Measurements from ENCODE around the gene MYD88. TPM values are rescaled to one million over a fixed set of nuclear protein-coding genes. Genes with fewer than 3 reads are reported as not detected.
A peak's percentile ranks its signal among the peaks of the same experiment; 100 is the strongest.

Gene MYD88
- total RNA-seq, 1 donor from 2014 or later: 25.0 TPM

- DNase-seq (ENCODE audit: low spot score) (no peak), ATAC-seq (no peak)
- intact Hi-C loops (cut with DNase I): loop anchor here (10.0 kb wide), 1 partner anchor 374 kb away; no protein-coding TSS in a partner anchor
These were observed 27.3 kb upstream of the MYD88 start for GRCh38 chr3:38111201-38111600.

GRCh38 chr3:38111696-38112377 lies 26.6 kb upstream of the MYD88 start:
- no peak for ATAC-seq
- intact Hi-C loops (cut with DNase I): loop anchor here (10.0 kb wide), 1 partner anchor 373 kb away; no protein-coding TSS in a partner anchor
- DNase-seq (ENCODE audit: low spot score): no peak

DNA sequence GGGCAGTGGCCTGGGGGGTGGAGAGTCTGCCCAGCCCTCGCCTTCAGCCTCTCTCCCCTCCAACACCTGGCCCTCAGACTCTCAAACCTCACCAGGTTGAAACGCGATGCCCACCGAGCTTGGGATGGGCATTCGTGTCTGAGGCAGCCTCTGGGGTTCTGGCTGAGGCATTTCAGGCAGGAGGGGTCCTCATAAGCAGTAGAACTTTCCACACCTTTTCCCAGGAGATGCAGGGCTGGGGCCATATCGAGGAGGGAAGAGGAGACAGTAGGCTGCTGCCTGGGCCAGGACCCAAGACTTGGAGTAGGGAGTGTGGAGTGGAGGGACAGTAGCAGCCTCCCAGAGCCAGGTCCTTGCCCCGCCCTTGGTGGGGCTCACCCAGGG lies 26.1 kb upstream of the MYD88 start:
- ATAC-seq: no peak
- no peak for DNase-seq (ENCODE audit: low spot score)
- intact Hi-C loops (cut with DNase I): loop anchor here (10.0 kb wide), 1 partner anchor 372 kb away; no protein-coding TSS in a partner anchor

GRCh38 chr3:38114052-38114874 lies 24.2 kb upstream of the MYD88 start:
- ATAC-seq: no peak
- intact Hi-C loops (cut with DNase I): loop anchor here (10.0 kb wide), 1 partner anchor 371 kb away; no protein-coding TSS in a partner anchor
- peak; percentile 47 for DNase-seq (ENCODE audit: low spot score)

- DNase-seq (ENCODE audit: low spot score) (peak; percentile 36), ATAC-seq (no peak)
- intact Hi-C loops (cut with DNase I): loop anchor here (10.0 kb wide), 1 partner anchor 370 kb away; no protein-coding TSS in a partner anchor
These were observed 23.4 kb upstream of the MYD88 start for GRCh38 chr3:38114875-38115644.

GRCh38 chr3:38115645-38116427 lies 22.6 kb upstream of the MYD88 start:
- DNase-seq (ENCODE audit: low spot score) (peak; percentile 22), ATAC-seq (no peak)

DNA sequence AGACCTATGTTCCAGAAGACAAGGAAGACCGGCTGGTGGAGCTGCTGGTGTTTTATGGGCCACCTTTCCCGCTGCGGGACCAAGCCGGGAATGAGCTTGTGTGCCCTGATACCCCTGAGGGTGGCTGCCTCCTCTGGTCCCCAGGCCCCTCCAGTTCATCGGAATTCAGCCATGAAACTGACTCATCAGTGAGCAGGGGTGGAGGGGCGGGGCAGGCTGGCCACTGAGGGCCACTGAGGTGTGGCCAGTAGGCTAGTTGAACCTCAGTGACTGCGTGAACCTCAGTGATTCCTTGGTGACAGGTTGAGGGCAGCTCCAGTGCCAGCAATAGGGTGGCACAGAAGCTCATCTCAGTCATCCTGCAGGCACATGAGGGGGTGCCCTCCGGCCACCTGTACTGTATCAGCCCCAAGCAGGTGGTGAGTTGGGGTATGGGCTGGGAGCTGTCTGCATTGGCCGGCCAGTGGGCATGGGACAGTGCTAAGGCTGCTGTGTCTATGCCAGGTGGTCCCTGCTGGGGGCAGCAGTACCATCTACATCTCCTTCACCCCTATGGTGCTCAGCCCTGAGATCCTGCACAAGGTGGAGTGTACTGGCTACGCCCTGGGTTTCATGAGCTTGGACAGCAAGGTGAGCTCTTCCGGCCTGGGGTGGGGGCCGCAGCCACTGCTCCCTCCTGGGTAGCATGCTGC lies 21.8 kb upstream of the MYD88 start:
- ATAC-seq (no peak), DNase-seq (ENCODE audit: low spot score) (peak; percentile 46)
- intact Hi-C loops (cut with DNase I): loop anchor here (10.0 kb wide), 1 partner anchor 368 kb away; no protein-coding TSS in a partner anchor

More at GRCh38 chr3:38115645-38116427, 22.6 kb upstream of the MYD88 start:
- intact Hi-C loops (cut with DNase I): loop anchor here (10.0 kb wide), 1 partner anchor 369 kb away; no protein-coding TSS in a partner anchor

- intact Hi-C loops (cut with DNase I): loop anchor here (10.0 kb wide), 1 partner anchor 368 kb away; no protein-coding TSS in a partner anchor
- DNase-seq (ENCODE audit: low spot score): no peak
- peak; percentile 56 for ATAC-seq
These were observed 21.2 kb upstream of the MYD88 start for GRCh38 chr3:38117163-38117716.

GRCh38 chr3:38117748-38118420 lies 20.6 kb upstream of the MYD88 start:
- peak; percentile 64 for ATAC-seq
- intact Hi-C loops (cut with DNase I): loop anchor here (10.0 kb wide), 1 partner anchor 367 kb away; no protein-coding TSS in a partner anchor
- peak; percentile 75 for DNase-seq (ENCODE audit: low spot score)

DNA sequence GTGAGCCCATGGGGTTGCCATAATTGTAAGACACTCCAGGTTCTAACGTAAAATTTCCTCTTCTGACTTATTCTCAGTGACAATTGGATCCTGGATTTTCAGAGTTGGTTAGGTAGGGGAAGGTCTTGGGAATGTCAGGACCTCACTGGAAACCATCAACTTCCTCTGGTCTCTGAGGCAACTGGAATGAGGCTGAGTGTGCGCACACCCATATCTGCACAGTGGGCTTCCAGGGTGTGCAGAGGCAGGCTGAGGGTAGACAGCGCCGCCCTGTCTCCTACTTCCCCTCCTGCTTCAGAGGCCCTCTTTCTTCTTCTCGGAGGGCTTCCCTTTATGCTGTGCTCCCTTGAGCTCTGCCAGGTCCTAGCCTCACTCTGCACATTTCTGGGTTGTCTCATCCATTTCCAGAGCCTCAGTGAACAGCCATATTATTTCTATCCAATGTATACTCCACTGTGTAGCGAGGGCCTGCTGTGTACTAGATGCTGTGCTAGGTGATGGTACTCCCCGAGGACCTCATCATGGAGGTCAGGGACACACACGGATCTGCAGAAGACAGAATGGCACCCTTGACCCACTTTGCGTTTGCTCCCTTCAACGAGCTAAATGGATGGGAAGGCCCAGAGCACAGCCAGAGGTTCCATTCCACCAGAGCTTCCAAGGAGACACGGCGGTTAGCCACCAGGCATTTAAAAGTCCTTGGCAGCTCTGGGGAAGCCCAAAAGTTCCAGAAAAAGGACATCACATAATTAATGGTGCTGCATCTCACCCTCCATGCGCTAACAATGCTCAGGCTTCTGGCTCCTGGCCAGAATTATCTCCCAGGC lies 19.8 kb upstream of the MYD88 start:
- ATAC-seq: no peak
- peak; percentile 18 for DNase-seq (ENCODE audit: low spot score)
- intact Hi-C loops (cut with DNase I): loop anchor here (10.0 kb wide), 1 partner anchor 366 kb away; no protein-coding TSS in a partner anchor

- DNase-seq (ENCODE audit: low spot score): peak; percentile 34
- no peak for ATAC-seq
- intact Hi-C loops (cut with DNase I): loop anchor here (10.0 kb wide), 1 partner anchor 366 kb away; no protein-coding TSS in a partner anchor
These were observed 19.3 kb upstream of the MYD88 start for GRCh38 chr3:38119248-38119544.

- ATAC-seq (no peak), DNase-seq (ENCODE audit: low spot score) (peak; percentile 47)
- intact Hi-C loops (cut with DNase I): loop anchor here (10.0 kb wide), 1 partner anchor 365 kb away; no protein-coding TSS in a partner anchor
These were observed 18.4 kb upstream of the MYD88 start for GRCh38 chr3:38119821-38120692.

DNA sequence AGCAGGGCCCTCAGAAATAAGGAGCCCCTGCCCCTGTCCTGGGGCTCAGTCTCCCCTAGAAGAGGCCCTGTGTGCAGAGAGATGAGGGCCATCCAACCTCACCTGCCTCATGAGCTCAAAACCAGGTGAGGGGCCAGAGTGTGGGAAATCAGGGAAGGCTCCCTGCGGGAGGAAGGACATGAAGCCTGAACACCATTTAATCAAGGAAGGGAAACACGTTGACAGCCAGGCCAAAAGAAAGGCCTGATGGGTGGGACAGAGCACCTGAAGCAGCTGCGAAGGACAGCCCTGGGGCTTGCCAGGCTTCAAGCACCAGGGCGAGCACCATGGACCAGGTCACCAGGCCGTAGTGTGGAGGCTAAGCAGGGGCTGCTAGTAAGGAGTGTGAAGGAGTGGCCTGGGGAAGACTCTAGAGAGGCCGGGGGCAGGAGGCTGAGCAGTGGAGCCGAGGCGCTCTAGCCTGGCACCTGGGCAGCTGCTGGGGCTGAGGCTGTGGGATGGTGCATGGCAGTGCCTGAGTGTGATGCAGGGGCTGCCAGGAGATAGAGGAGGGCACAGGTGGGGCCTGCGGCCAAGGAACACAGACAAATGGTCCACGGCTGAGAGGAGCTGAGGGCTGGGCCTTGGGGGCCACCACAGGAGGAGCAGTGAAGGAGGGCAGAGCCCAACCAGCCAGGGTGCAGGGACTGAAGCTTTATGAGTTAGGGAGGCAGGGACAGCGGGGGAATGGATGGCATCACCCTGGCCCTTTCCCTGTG lies 17.6 kb upstream of the MYD88 start:
- no peak for DNase-seq (ENCODE audit: low spot score)
- ATAC-seq: no peak
- intact Hi-C loops (cut with DNase I): no loop called here

DNA sequence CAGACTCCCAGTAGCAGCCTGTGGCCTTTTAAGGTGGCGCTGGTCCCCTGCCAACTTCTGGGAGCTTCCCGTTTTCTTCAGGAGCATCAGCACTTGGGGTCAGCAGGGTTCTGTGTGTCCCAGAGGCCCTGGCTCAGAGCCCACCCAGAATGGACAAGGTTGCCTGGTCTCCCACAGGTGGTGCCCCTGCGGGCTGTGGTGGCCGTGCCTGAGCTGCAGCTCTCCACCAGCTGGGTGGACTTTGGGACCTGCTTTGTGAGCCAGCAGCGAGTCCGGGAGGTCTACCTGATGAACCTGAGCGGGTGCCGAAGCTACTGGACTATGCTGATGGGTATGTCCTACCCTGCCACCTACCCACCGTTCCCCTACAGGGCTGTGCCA lies 17.0 kb upstream of the MYD88 start:
- no peak for ATAC-seq
- intact Hi-C loops (cut with DNase I): no loop called here
- peak; percentile 53 for DNase-seq (ENCODE audit: low spot score)
